IMR-90 (cell line): Measurements from ENCODE around the gene COG1. TPM values are rescaled to one million over a fixed set of nuclear protein-coding genes. Genes with fewer than 3 reads are reported as not detected.

Experiments
- ATAC-seq: fragments of 200-7000 bp; cut with Tn5 transposase; 2 replicates; pipeline ENCODE4 v1.9.1; 2020; ENCODE audit warnings: low read depth, mild to moderate bottlenecking, moderate library complexity
- BruUV-seq: library from RNA; stranded (reverse); fragments of 400-500 nt; replicated peaks from 2 replicates; lab custom pipeline; 2021; lab: Mats Ljungman, UMichigan
- CTCF ChIA-PET: fragments of 300-600 bp; formaldehyde crosslinking; extraction: SDS; loops from one replicate; lab custom pipeline; 2021; ENCODE audit warnings: antibody characterized with exemption; lab: Yijun Ruan, JAX
- POLR2A ChIA-PET: fragments of 300-600 bp; sonication (Branson Sonifier 250); formaldehyde crosslinking; loops from one replicate; lab custom pipeline; 2022; ENCODE audit warnings: antibody characterized with exemption; ENCODE audit not compliant: unreplicated experiment; lab: Charles Lee
- DNase-seq: peaks from one replicate; pipeline ENCODE4 v3.0.0; 2013
- H2AFZ ChIP-seq: replicated peaks from 2 replicates; pipeline ENCODE3; 2013; ENCODE audit warnings: low read length, mild to moderate bottlenecking; ENCODE audit not compliant: poor library complexity
- H2AK5ac ChIP-seq: 2 replicates; pipeline ENCODE4 v1.6.1; 2013; ENCODE audit warnings: low read depth, low read length, inconsistent platforms
- H2AK9ac ChIP-seq: replicated peaks from 2 replicates; pipeline ENCODE3; 2013; ENCODE audit warnings: mild to moderate bottlenecking, low read depth, low read length, moderate library complexity; ENCODE audit not compliant: poor library complexity
- H2BK120ac ChIP-seq: 2 replicates; pipeline ENCODE4 v1.6.1; 2013; ENCODE audit warnings: low read depth, low read length, inconsistent platforms
- H2BK15ac ChIP-seq: 3 replicates; pipeline ENCODE4 v1.6.1; 2013; ENCODE audit warnings: low read depth, low read length, inconsistent platforms
- H2BK20ac ChIP-seq: 2 replicates; pipeline ENCODE4 v1.6.1; 2013; ENCODE audit warnings: low read depth, mild to moderate bottlenecking, inconsistent platforms, low read length, moderate library complexity
- H2BK5ac ChIP-seq: 2 replicates; pipeline ENCODE4 v1.6.1; 2013; ENCODE audit warnings: mild to moderate bottlenecking, low read depth, low read length, inconsistent platforms; ENCODE audit not compliant: poor library complexity, severe bottlenecking
- H3K14ac ChIP-seq: replicated peaks from 2 replicates; pipeline ENCODE4 v1.6.1; 2013; ENCODE audit warnings: low read depth, low read length, inconsistent platforms
- H3K18ac ChIP-seq: 2 replicates; pipeline ENCODE4 v1.6.1; 2013; ENCODE audit warnings: low read depth, low read length, control low read depth
- H3K23ac ChIP-seq: 2 replicates; pipeline ENCODE4 v1.6.1; 2013; ENCODE audit warnings: low read depth, low read length, inconsistent platforms
- H3K27ac ChIP-seq: 2 replicates; pipeline ENCODE4 v1.5.1; 2013; ENCODE audit warnings: mild to moderate bottlenecking, control low read depth, low read length; ENCODE audit not compliant: insufficient read depth
- H3K27me3 ChIP-seq: 2 replicates; pipeline ENCODE4 v1.6.1; 2013; ENCODE audit warnings: low read length; ENCODE audit not compliant: control insufficient read depth, insufficient read depth
- H3K36me3 ChIP-seq: 2 replicates; pipeline ENCODE4 v1.6.1; 2013; ENCODE audit warnings: low read length, mixed read lengths; ENCODE audit not compliant: control insufficient read depth, insufficient read depth
- H3K4ac ChIP-seq: 2 replicates; pipeline ENCODE4 v1.6.1; 2013; ENCODE audit warnings: low read depth, low read length, inconsistent platforms
- H3K4me1 ChIP-seq: 2 replicates; pipeline ENCODE4 v1.6.1; 2013; ENCODE audit warnings: low read length, mixed read lengths; ENCODE audit not compliant: control insufficient read depth, insufficient read depth
- H3K4me2 ChIP-seq: 2 replicates; pipeline ENCODE4 v1.6.1; 2013; ENCODE audit warnings: low read depth, mild to moderate bottlenecking, control low read depth, low read length, moderate library complexity
- H3K4me3 ChIP-seq: 2 replicates; pipeline ENCODE4 v1.5.1; 2013; ENCODE audit warnings: low read depth, mild to moderate bottlenecking, control low read depth, low read length, moderate library complexity; ENCODE audit not compliant: insufficient read depth
- H3K56ac ChIP-seq: 2 replicates; pipeline ENCODE4 v1.6.1; 2013; ENCODE audit warnings: low read length, inconsistent platforms; ENCODE audit not compliant: insufficient read depth; ENCODE audit errors: extremely low read depth
- H3K79me1 ChIP-seq, 2 experiments: 2 replicates each; pipeline ENCODE4 v1.6.1; 2013; ENCODE audit warnings: low read length in 2 of 2, inconsistent platforms in 1 of 2, low read depth in 1 of 2
- H3K9ac ChIP-seq: 2 replicates; pipeline ENCODE4 v1.6.1; 2013; ENCODE audit warnings: low read depth, low read length, control low read depth
- H3K9me1 ChIP-seq: 2 replicates; pipeline ENCODE4 v1.6.1; 2013; ENCODE audit warnings: low read length, inconsistent platforms; ENCODE audit not compliant: insufficient read depth
- H3K9me3 ChIP-seq: 2 replicates; pipeline ENCODE4 v1.6.1; 2013; ENCODE audit warnings: low read length; ENCODE audit not compliant: control insufficient read depth, insufficient read depth
- H4K20me1 ChIP-seq: 2 replicates; pipeline ENCODE4 v1.6.1; 2013; ENCODE audit warnings: low read length, inconsistent platforms; ENCODE audit not compliant: insufficient read depth
- H4K5ac ChIP-seq: 2 replicates; pipeline ENCODE4 v1.6.1; 2013; ENCODE audit warnings: mild to moderate bottlenecking, low read depth, low read length, control low read depth
- H4K8ac ChIP-seq, 2 experiments: 2 replicates each; pipeline ENCODE4 v1.6.1; 2013; ENCODE audit warnings: low read depth in 2 of 2, low read length in 2 of 2, control low read depth in 1 of 2, inconsistent platforms in 1 of 2
- H4K91ac ChIP-seq: 2 replicates; pipeline ENCODE4 v1.6.1; 2013; ENCODE audit warnings: low read depth, low read length, inconsistent platforms; ENCODE audit not compliant: insufficient read depth
- BHLHE40 ChIP-seq: fragments of 150-350 bp; IDR thresholded peaks from 2 replicates; pipeline ENCODE4 v1.6.1; 2016; ENCODE audit warnings: mild to moderate bottlenecking, low read depth, low read length
- FOS ChIP-seq: fragments of 150-350 bp; IDR thresholded peaks from 2 replicates; pipeline ENCODE4 v1.6.1; 2016; ENCODE audit warnings: low read depth, low read length
- MAFK ChIP-seq: IDR thresholded peaks from 2 replicates; pipeline ENCODE4 v1.6.1; 2012; ENCODE audit warnings: low read depth, low read length, improper control_type of control experiment
- MAZ ChIP-seq: IDR thresholded peaks from 2 replicates; pipeline ENCODE4 v1.6.1; 2012; ENCODE audit warnings: low read depth, mild to moderate bottlenecking, low read length, improper control_type of control experiment, moderate library complexity, borderline replicate concordance
- MXI1 ChIP-seq: IDR thresholded peaks from 2 replicates; pipeline ENCODE4 v1.6.1; 2012; ENCODE audit warnings: low read depth, mild to moderate bottlenecking, low read length, moderate library complexity, borderline replicate concordance
- NFE2L2 ChIP-seq: fragments of 150-350 bp; IDR thresholded peaks from 2 replicates; pipeline ENCODE4 v1.6.1; 2016; ENCODE audit warnings: low read depth, mild to moderate bottlenecking, low read length
- POLR2A ChIP-seq: IDR thresholded peaks from 2 replicates; pipeline ENCODE4 v1.6.1; 2012; ENCODE audit warnings: mild to moderate bottlenecking, low read depth, low read length
- RAD21 ChIP-seq: IDR thresholded peaks from 2 replicates; pipeline ENCODE4 v1.6.1; 2012; ENCODE audit warnings: low read length, improper control_type of control experiment
- RCOR1 ChIP-seq: IDR thresholded peaks from 2 replicates; pipeline ENCODE4 v1.6.1; 2012; ENCODE audit warnings: mild to moderate bottlenecking, low read length, improper control_type of control experiment; ENCODE audit not compliant: insufficient replicate concordance
- RFX5 ChIP-seq: IDR thresholded peaks from 2 replicates; pipeline ENCODE4 v1.8.0; 2012; ENCODE audit warnings: low read depth, mild to moderate bottlenecking, low read length, moderate library complexity
- SMC3 ChIP-seq: fragments of 150-350 bp; IDR thresholded peaks from 2 replicates; pipeline ENCODE4 v1.6.1; 2016; ENCODE audit warnings: low read depth, mild to moderate bottlenecking, antibody characterized with exemption, low read length, moderate library complexity
- WGBS, 2 experiments: methylation state at CpG; one replicate each; pipeline versions ENCODE4 v1.1.5 to v1.1.7; 2013; ENCODE audit warnings: missing lambda C conversion rate in 2 of 2; ENCODE audit not compliant: insufficient read length in 1 of 2; ENCODE audit errors: extremely low coverage in 2 of 2; 5-methylcytosine and 5-hydroxymethylcytosine counted together
- dilution Hi-C: fragments of 300-500 bp; cut with HindIII; formaldehyde crosslinking; loops from one replicate; pipeline ENCODE4 v1.14.3; 2018; ENCODE audit warnings: low sequenced_read_pairs; ENCODE audit not compliant: unreplicated experiment
- in situ Hi-C: fragments of 300-500 bp; cut with MboI; formaldehyde crosslinking; loops from 3 replicates; pipeline ENCODE4 v1.14.3; 2019; ENCODE audit warnings: low sequenced_read_pairs, inconsistent platforms, mixed read lengths
- intact Hi-C: fragments of 100-400 bp; cut with micrococcal nuclease; formaldehyde crosslinking; loops from 2 replicates; pipeline ENCODE4 v1.10.0; 2022
- polyA plus RNA-seq, 3 experiments: library from polyadenylated mRNA; depleted of rRNA; stranded (reverse); fragments of >200 nt; gene quantifications; 2 replicates each; pipeline ENCODE4 v1.2.3, GENCODE V29; 2012; ENCODE audit warnings: low replicate concordance in 1 of 3
- total RNA-seq: library from RNA; depleted of rRNA; stranded (reverse); fragments of >200 nt; gene quantifications from 2 replicates; pipeline ENCODE4 v1.2.3, GENCODE V29; 2012
- TF ChIP-seq, protein P1 (sequence below): conservative IDR thresholded peaks from 2 replicates; pipeline ENCODE4 v1.5.1; 2012; ENCODE audit warnings: mild to moderate bottlenecking, low read depth, low read length, improper control_type of control experiment
- TF ChIP-seq, protein P2 (sequence below): fragments of 150-350 bp; IDR thresholded peaks from 2 replicates; pipeline ENCODE4 v1.6.1; 2016; ENCODE audit warnings: low read depth, mild to moderate bottlenecking, low read length, moderate library complexity, borderline replicate concordance
- TF ChIP-seq, protein P3 (sequence below): fragments of 150-350 bp; IDR thresholded peaks from 2 replicates; pipeline ENCODE4 v1.6.1; 2017; ENCODE audit warnings: mild to moderate bottlenecking, antibody characterized with exemption, low read length, low read depth

The COG1 gene
- total and polyA plus RNA-seq, 2 of the 4 experiments (the other 2 are of a cell fraction): 18.3 to 35.1 TPM

DNA sequence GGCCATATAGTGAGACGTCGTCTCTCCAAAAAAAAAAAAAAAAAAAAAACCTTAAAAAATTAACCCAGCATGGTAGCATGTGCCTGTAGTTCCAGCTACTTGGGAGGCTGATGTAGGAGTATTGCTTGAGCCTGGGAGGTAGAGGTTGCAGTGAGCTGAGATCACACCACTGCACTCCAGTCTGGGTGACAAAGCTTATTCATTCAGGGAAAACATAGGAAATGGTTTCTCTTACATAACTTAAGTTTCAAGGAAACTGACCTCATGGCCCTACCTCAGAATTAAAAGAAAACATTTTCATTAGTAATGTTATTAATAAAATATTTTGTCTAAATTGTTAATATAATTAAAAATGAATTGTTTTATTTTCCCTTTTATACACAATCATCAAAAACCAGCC lies 31.4 kb downstream of the COG1 start:
- Histone ChIP-seq H3K9ac (no peak overlapping the region), H4K5ac (no peak overlapping the region), H3K14ac (no peak overlapping the region), H3K56ac (no peak overlapping the region), H2AFZ (no peak overlapping the region), H2AK5ac (no peak overlapping the region), H3K4me3 (no peak overlapping the region), H3K36me3 (peaks cover 3% of the 10 kb centered on the region), H3K4me1 (peaks cover 15% of the 10 kb centered on the region), H3K23ac (no peak overlapping the region), H2BK120ac (no peak overlapping the region), H3K9me3 (no peaks in the 10 kb centered on the region), H2BK20ac (no peak overlapping the region), H4K20me1 (peaks cover 19% of the 10 kb centered on the region; the same call in 1 of the 2 replicates), H2BK5ac (no peak overlapping the region), H3K4me2 (no peak overlapping the region), H3K79me1 (peaks cover 28 to 61% of the 10 kb centered on the region in 2 experiments), H3K27ac (no peak overlapping the region), H4K91ac (no peak overlapping the region), H4K8ac (no peak overlapping the region), H3K27me3 (no peaks in the 10 kb centered on the region), H3K4ac (no peak overlapping the region), H2BK15ac (no peak overlapping the region), H3K9me1 (peaks cover 8% of the 10 kb centered on the region), H3K18ac (no peak overlapping the region), H2AK9ac (no peak overlapping the region)
- ChIA-PET POLR2A (no interaction called here), CTCF (interaction anchor here (0.6 kb wide), 1 partner anchor 84 kb away, joined by 3 read pairs; no protein-coding TSS in a partner anchor)
- TF ChIP-seq FOS: no peak
- TF ChIP-seq, protein P1, sequence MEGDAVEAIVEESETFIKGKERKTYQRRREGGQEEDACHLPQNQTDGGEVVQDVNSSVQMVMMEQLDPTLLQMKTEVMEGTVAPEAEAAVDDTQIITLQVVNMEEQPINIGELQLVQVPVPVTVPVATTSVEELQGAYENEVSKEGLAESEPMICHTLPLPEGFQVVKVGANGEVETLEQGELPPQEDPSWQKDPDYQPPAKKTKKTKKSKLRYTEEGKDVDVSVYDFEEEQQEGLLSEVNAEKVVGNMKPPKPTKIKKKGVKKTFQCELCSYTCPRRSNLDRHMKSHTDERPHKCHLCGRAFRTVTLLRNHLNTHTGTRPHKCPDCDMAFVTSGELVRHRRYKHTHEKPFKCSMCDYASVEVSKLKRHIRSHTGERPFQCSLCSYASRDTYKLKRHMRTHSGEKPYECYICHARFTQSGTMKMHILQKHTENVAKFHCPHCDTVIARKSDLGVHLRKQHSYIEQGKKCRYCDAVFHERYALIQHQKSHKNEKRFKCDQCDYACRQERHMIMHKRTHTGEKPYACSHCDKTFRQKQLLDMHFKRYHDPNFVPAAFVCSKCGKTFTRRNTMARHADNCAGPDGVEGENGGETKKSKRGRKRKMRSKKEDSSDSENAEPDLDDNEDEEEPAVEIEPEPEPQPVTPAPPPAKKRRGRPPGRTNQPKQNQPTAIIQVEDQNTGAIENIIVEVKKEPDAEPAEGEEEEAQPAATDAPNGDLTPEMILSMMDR: no peak
- no peak for TF ChIP-seq RCOR1
- TF ChIP-seq MAZ: no peak
- TF ChIP-seq MXI1: no peak
- no peak for TF ChIP-seq SMC3
- TF ChIP-seq, protein P2, sequence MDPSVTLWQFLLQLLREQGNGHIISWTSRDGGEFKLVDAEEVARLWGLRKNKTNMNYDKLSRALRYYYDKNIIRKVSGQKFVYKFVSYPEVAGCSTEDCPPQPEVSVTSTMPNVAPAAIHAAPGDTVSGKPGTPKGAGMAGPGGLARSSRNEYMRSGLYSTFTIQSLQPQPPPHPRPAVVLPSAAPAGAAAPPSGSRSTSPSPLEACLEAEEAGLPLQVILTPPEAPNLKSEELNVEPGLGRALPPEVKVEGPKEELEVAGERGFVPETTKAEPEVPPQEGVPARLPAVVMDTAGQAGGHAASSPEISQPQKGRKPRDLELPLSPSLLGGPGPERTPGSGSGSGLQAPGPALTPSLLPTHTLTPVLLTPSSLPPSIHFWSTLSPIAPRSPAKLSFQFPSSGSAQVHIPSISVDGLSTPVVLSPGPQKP: no peak
- no peak for TF ChIP-seq POLR2A
- TF ChIP-seq, protein P3, sequence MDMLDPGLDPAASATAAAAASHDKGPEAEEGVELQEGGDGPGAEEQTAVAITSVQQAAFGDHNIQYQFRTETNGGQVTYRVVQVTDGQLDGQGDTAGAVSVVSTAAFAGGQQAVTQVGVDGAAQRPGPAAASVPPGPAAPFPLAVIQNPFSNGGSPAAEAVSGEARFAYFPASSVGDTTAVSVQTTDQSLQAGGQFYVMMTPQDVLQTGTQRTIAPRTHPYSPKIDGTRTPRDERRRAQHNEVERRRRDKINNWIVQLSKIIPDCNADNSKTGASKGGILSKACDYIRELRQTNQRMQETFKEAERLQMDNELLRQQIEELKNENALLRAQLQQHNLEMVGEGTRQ: no peak
- no peak for TF ChIP-seq MAFK
- no peak for TF ChIP-seq BHLHE40
- TF ChIP-seq RFX5: no peak
- no peak for TF ChIP-seq RAD21
- TF ChIP-seq NFE2L2: no peak
- no TSS peak for BruUV-seq
- ATAC-seq: no peak
- intact Hi-C loops: no loop called here
- in situ Hi-C loops: loop anchor here (25.0 kb wide), 1 partner anchor 837 kb away; no protein-coding TSS in a partner anchor
- no peak for DNase-seq
- WGBS, 2 experiments: no CpG with 5 or more reads among the region's 2 CpGs
- dilution Hi-C loops: no loop called here
